GM19463 (cell line): ENCODE results near the gene DISP2.

Experiments
- ATAC-seq: cut with Tn5 transposase; IDR thresholded peaks from one replicate; pipeline ENCODE4 v1.9.1; 2021; ENCODE audit warnings: mild to moderate bottlenecking, moderate library complexity; ENCODE audit not compliant: unreplicated experiment

DISP2 gene

GRCh38 chr15:40342416-40343320 is 15.4 kb upstream of the DISP2 start:
- no peak for ATAC-seq

- ATAC-seq = no peak
These were observed 14.5 kb upstream of the DISP2 start for GRCh38 chr15:40343512-40343911.

- ATAC-seq = no peak
These were observed 13.8 kb upstream of the DISP2 start for GRCh38 chr15:40344217-40344616.

- ATAC-seq = peak; percentile 53
These were observed 13.3 kb upstream of the DISP2 start for GRCh38 chr15:40344631-40345120.

GRCh38 chr15:40345225-40345866 is 12.7 kb upstream of the DISP2 start:
- no peak for ATAC-seq

- ATAC-seq = no peak
These were observed 12.0 kb upstream of the DISP2 start for GRCh38 chr15:40345867-40346578.

- ATAC-seq = no peak
These were observed 11.2 kb upstream of the DISP2 start for GRCh38 chr15:40346579-40347558.

- ATAC-seq = no peak
These were observed 10.2 kb upstream of the DISP2 start for GRCh38 chr15:40347559-40348473.

GRCh38 chr15:40348474-40348870 is 9.5 kb upstream of the DISP2 start:
- no peak for ATAC-seq

GRCh38 chr15:40349163-40349562 is 8.9 kb upstream of the DISP2 start:
- no peak for ATAC-seq

- no peak for ATAC-seq
These were observed 5.6 kb upstream of the DISP2 start for GRCh38 chr15:40352281-40352901.

- no peak for ATAC-seq
These were observed 4.3 kb upstream of the DISP2 start for GRCh38 chr15:40353697-40354096.

- no peak for ATAC-seq
These were observed 3.4 kb upstream of the DISP2 start for GRCh38 chr15:40354408-40355171.

- ATAC-seq = no peak
These were observed 1.9 kb upstream of the DISP2 start for GRCh38 chr15:40355976-40356585.

GRCh38 chr15:40357246-40357645 is 773 bp upstream of the DISP2 start:
- no peak for ATAC-seq

- peak; percentile 28 for ATAC-seq
These were observed 693 bp downstream of the DISP2 start for GRCh38 chr15:40358471-40359353.

- ATAC-seq = no peak
These were observed 2.0 kb downstream of the DISP2 start for GRCh38 chr15:40360015-40360414.
